Measurements from ENCODE around the gene SAYSD1. TPM values are rescaled to one million over a fixed set of nuclear protein-coding genes. Genes with fewer than 3 reads are reported as not detected.

Gene SAYSD1
- total RNA-seq, 4 donors from 2014 or later: 17.7 to 24.5 (median 20.1) TPM

DNA sequence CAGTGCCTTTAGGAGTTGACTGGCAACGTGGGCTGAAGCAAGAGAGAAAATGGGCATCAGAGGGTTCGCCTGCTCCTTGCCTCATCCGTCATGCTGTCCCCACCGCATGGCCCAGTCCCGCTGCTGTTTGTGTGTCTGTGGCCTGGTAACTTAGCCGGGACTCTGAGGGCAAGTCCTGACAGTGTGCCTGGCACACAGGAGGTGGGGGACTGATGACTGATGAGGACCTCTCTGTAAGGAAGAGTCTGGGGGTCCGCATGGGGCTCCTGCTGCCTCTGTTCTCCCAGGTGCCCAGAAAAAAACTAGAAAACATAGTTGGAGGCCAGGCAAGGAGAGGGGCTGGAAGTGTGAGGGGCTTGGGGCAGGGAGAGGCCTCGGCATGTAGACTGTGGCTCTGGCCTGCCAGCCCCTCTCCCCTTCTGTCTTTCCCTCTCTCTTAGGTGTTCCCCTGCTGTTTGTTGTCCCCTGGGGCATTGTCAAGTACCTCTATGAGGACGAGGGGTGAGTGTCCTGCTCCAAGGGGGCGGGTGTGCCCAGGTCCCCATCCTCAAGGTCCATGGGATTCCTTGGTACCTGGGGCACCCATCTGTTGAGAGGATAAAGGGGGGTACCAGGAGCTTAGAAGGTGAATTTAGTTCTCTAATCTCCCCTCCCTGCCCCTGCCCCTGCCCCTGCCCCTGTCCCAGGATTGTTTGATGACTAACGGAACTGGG lies 36.9 kb downstream of the SAYSD1 start:
- TF ChIP-seq, protein P1, sequence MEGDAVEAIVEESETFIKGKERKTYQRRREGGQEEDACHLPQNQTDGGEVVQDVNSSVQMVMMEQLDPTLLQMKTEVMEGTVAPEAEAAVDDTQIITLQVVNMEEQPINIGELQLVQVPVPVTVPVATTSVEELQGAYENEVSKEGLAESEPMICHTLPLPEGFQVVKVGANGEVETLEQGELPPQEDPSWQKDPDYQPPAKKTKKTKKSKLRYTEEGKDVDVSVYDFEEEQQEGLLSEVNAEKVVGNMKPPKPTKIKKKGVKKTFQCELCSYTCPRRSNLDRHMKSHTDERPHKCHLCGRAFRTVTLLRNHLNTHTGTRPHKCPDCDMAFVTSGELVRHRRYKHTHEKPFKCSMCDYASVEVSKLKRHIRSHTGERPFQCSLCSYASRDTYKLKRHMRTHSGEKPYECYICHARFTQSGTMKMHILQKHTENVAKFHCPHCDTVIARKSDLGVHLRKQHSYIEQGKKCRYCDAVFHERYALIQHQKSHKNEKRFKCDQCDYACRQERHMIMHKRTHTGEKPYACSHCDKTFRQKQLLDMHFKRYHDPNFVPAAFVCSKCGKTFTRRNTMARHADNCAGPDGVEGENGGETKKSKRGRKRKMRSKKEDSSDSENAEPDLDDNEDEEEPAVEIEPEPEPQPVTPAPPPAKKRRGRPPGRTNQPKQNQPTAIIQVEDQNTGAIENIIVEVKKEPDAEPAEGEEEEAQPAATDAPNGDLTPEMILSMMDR (IDR thresholded peaks at IDR 0.05; ENCODE audit: low read depth): no peak

DNA sequence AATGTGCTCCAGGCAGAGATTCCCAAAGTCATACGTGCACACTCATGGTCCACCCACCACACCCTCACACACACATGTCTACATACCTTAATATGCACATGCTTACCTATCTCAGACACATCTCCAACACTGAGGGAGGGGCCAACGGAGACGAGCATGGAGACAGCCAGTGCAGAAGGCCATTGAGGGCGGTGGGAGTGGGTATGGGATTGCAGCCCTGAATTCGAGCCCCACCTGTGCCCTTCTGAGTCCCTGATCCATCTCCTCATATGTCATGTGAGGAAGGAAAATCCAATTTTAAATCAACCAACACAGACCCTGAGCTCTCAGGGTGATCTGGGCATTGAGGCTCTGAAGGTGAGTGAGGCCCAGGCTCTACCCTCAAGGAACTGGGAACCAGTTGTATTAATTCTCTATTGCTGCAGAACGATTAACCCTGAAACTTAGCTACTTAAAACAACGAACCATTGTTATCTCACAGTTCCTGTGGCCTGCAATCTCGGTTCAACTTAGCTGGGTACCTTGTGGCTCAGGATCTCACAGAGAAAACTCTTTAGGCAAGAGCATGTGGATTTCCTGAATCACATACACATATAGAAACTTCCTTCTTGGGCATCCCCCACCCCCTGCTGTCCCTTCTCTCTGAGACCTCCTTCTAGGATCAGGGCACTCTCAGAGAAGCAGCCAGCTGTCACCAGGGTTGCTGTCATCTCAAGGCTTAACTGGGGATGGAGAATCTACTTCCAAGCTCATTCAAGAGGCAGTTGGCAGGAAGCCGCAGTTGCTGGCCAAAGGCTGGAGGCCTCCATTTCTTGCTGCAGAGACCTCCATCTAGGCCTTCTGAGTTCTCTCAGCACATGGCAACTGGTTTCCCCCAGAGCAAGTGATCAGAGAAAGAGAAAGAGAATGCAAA lies 38.1 kb downstream of the SAYSD1 start:
- TF ChIP-seq, protein P1 (IDR thresholded peaks at IDR 0.05; ENCODE audit: low read depth): no peak

DNA sequence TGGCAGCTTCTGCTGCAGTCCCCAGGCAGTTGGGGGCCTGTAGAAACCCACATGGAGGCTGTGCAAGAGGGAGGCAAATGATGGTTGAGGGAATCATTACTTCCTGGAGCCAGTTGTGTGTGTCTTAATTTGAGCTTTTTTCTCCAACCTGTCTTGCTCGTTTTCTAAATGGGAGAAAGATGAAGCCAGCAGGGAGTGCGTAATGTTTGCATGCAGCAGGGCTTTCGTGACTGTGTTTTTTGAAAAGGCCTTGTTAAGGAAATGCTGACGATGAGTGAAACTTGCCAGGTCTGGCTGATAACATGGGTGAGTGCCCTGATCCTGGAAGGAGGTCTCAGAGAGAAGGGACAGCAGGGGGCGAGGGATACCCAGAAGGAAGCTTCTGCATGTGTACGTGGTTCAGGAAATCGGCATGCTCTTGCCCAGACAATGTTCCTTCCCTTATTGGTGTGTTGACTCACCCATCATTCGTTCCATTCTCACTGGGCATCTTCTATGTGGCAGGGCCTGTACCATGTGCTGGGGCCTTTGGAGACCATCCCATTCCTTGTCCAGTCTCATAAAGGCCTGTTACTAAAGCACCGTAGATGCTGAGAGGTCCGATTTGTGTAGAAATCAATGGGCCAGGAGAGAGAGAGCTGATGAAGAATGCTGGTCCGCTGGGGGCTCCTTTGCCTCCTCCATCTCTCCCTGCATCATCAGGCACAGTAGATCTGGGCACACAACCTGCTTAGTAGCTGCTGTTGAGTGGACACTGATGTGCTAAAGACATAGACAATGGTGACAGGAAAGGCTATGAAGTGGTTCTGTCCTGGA lies 39.0 kb downstream of the SAYSD1 start:
- TF ChIP-seq, protein P1 (IDR thresholded peaks at IDR 0.05; ENCODE audit: low read depth): no peak

DNA sequence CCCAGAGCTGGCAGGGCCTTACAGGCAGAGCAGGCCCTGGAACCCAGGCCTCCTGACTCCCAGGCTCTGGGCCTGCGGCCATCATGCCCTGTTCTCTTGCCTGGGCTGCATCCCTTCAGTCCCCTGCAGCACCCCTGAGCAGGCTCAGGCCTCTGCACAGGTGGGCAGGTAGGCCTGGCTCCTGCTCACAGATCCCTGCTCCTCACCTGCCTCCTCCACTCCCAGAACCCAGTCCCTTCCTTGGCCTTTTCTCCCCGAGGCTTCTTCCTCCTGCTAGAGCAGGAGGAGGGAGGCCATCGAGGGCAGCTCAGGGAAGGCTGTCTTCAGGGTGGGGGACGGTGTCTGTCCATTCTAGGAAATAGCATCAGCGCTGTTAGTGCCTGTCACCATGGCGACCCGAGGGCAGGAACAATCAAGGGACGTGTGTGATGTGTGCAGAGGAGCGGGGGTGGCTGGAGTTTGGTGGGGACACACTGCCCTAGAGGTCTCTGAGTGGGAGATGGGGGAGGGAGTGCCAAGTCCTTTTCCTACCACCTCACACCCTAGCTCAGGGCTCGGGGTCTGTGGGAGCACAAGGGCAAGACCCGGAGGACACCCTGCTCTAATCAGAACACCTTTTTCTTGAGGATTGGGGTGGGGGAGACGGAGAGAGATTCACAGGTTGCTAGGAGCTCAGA lies 39.8 kb downstream of the SAYSD1 start:
- TF ChIP-seq, protein P1 (IDR thresholded peaks at IDR 0.05; ENCODE audit: low read depth): no peak

DNA sequence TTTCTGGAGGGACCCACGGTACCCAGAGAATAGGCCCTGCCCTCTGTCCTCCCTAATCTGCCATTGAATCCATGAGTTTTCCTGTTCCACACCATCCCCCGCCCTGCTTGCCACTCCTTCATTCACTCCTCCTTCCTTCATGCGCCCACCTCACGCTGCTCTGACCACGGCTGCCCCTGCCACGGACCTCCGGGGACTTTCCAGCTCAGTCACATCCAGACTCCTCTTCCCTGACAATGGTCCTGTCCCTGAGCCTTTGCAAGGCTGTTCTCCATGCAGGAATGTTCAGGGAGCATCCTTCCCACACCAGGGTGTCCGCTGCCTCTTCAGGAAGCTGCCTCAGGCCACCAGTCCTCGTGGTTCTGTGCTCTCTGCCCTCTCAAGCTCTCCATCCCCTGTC lies 40.5 kb downstream of the SAYSD1 start:
- TF ChIP-seq, protein P1 (IDR thresholded peaks at IDR 0.05; ENCODE audit: low read depth): no peak

DNA sequence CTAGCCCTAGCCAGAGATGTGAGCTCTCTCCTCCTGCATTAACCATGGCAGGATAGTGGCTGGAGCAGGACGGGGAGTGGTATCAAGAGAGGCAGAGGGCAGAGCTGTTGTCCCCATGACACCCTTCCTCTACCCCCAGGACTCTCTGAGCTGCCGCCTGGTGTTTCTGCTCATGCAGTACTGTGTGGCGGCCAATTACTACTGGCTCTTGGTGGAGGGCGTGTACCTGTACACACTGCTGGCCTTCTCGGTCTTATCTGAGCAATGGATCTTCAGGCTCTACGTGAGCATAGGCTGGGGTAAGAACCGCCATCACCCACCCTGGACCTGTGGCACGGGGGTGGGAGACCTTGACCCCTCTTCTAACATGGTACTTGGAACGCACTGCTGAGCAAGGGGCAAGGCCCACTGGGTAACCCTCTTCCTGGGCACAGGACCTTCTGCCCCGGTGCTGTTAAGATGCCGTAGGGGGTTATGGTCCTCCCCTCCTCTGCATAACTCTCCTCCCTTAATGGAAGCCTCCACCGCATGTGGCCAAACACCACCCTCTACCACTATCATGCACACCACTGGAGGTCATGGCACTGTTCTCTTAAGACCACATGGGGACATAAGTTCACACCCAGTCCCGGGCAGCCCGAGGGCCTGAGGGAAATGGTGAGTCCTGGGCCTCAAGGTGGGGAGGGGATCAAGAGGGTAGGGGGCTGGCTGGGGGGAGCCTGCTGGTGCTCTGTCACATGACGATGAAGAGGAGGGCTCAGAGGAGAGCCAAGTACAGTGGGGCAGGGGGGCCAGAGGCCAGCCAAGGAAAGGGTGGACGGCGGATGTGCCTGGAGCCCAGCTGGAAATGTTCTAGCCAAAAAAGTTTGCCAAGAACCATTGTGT lies 41.3 kb downstream of the SAYSD1 start:
- TF ChIP-seq, protein P1 (IDR thresholded peaks at IDR 0.05; ENCODE audit: low read depth): no peak

Data from subcutaneous adipose tissue (tissue), 4 donors.